GM18951 (cell line): ENCODE measurements around the gene MTARC2.

Experiments used
- POLR2A ChIP-seq: IDR thresholded peaks from 4 replicates; pipeline ENCODE4 v1.6.1; 2011; ENCODE audit warnings: mild to moderate bottlenecking; ENCODE audit not compliant: insufficient read length, insufficient read depth; ENCODE audit errors: extremely low read depth
- in situ Hi-C: fragments of 300-500 bp; cut with MboI; formaldehyde crosslinking; loops from one replicate; pipeline ENCODE4 v1.12.0; 2022; ENCODE audit warnings: low sequenced_read_pairs, mixed read lengths, inconsistent platforms; ENCODE audit not compliant: unreplicated experiment

MTARC2 gene

GRCh38 chr1:220786057-220786336 is 37.9 kb downstream of the MTARC2 start:
- TF ChIP-seq POLR2A: no peak
- in situ Hi-C loops: loop anchor here (10.0 kb wide), 1 partner anchor 101 kb away; no protein-coding TSS in a partner anchor

DNA sequence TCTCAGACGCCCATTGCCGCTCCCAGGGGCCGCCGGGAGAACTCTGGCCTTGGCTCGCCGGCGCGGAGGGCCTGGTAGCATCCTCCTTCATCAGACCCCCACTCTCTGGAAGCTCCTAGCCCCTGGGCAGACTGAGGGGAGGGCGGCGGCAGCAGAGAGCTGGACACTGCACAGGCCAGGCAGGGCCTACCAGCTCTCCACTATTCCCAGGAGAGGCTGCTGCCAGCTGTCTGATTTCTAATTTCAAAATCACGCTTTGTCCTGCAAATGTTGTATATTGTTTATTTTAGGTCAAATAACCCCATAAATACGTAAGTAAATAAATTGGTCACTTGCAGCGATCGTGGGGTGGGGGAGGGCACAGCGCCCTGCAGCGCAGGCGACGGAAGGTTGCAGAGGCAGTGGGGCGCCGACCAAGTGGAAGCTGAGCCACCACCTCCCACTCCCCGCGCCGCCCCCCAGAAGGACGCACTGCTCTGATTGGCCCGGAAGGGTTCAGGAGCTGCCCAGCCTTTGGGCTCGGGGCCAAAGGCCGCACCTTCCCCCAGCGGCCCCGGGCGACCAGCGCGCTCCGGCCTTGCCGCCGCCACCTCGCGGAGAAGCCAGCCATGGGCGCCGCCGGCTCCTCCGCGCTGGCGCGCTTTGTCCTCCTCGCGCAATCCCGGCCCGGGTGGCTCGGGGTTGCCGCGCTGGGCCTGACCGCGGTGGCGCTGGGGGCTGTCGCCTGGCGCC is 38.4 kb downstream of the MTARC2 start, which contains the start of gene MTARC1:
Gene MTARC1 (plus strand): TSS at position 577 of the 732 bp plus-strand sequence. CDS start 32 bp downstream, at position 609.
- no peak for TF ChIP-seq POLR2A
- in situ Hi-C loops: loop anchor here (10.0 kb wide), 1 partner anchor 102 kb away; no protein-coding TSS in a partner anchor

DNA sequence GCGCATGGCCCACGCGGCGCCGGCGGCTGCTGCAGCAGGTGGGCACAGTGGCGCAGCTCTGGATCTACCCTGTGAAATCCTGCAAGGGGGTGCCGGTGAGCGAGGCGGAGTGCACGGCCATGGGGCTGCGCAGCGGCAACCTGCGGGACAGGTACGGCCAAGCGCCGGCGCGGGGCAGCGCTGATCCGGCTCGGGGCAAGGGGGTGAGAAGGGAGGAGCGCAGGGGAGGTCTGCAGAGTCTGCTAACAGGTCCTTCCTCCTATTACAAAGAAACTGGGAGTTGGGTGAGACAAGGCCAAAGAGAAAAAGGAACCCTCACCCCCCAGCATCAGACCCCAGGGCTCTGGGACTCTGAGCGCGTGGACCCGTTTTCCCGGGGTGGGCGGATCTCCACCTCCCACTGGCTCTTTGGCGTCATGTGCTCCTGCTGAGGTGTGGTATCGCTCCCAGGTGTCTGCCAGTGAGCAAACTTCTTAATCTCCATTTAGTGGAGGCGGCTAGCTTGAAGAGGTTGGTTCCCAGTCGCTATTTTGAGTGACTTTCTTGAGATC is 39.0 kb downstream of the MTARC2 start:
- no peak for TF ChIP-seq POLR2A
- in situ Hi-C loops: loop anchor here (10.0 kb wide), 1 partner anchor 102 kb away; no protein-coding TSS in a partner anchor

DNA sequence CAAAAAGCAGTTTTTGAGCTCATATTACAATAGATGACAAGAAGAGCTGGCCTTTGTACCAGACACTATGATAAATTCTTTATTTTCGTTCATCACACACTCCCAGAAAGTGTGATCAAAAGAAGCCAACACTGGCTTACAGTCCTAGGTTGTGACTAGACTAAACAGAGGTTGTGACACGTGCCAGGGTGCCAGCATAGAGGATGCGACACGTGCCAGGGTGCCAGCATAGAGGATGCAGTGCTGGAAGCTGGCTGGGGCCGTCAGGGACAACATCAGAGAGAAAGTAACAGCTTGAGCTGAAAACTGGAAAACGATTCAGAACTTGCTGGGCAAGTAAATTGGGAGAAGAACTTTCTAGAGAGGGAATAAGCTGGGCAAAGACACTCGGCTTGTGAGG is 40.8 kb downstream of the MTARC2 start:
- in situ Hi-C loops: loop anchor here (10.0 kb wide), 1 partner anchor 104 kb away; no protein-coding TSS in a partner anchor
- no peak for TF ChIP-seq POLR2A

- TF ChIP-seq POLR2A: no peak
- in situ Hi-C loops: loop anchor here (10.0 kb wide), 1 partner anchor 105 kb away; no protein-coding TSS in a partner anchor
Measured at GRCh38 chr1:220789532-220790147, 41.5 kb downstream of the MTARC2 start.

DNA sequence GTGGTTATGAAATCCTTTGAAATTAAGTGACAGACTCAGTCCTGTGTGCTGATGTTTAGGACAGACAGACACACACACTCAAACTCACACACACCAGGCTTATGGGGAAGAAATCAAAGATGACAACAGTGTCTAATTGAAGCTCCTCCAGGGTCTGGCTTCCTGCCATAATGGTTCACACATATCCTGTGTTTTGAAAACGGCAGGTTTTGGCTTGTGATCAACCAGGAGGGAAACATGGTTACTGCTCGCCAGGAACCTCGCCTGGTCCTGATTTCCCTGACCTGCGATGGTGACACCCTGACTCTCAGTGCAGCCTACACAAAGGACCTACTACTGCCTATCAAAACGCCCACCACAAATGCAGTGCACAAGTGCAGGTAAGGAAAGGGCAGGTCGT is 43.2 kb downstream of the MTARC2 start:
- no peak for TF ChIP-seq POLR2A

GRCh38 chr1:220791956-220792355 is 43.8 kb downstream of the MTARC2 start:
- in situ Hi-C loops: no loop called here

More for the DNA sequence above, 43.2 kb downstream of the MTARC2 start:
- in situ Hi-C loops: no loop called here

DNA sequence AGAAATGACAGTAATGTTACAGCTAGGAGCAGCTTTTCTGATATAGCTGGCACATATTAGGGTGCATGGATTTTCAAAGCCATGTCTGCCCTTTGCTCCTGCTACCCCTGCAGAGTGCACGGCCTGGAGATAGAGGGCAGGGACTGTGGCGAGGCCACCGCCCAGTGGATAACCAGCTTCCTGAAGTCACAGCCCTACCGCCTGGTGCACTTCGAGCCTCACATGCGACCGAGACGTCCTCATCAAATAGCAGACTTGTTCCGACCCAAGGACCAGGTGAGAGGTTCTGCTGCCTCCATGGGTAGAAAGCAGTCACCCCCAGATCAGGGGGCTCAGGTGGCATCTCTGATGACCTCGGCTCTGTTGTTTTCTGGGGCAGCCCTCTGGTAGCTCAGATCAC is 48.4 kb downstream of the MTARC2 start:
- no peak for TF ChIP-seq POLR2A
- in situ Hi-C loops: no loop called here

More at GRCh38 chr1:220791956-220792355, 43.8 kb downstream of the MTARC2 start:
- TF ChIP-seq POLR2A: no peak

DNA sequence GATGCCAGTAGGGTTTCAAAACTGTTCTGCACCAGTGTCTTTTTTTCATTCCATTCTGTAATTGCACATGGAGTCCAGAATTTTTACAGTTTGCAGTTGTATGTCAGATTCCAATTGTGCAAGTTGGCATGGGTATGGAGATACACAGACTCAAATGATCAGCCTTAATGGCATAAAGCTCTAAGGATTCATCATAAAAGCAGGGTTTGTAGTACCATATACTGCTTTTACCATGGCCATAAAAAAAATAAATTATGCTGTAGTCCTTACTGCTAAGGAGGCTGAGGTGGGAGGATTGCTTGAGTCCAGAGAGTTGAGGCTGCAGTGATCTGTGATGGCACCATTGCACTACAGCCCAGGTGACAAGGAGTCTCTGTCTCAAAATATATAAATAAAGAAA is 48.9 kb downstream of the MTARC2 start:
- in situ Hi-C loops: no loop called here
- no peak for TF ChIP-seq POLR2A

- no peak for TF ChIP-seq POLR2A
- in situ Hi-C loops: no loop called here
Measured at GRCh38 chr1:220797553-220797952, 49.4 kb downstream of the MTARC2 start.

DNA sequence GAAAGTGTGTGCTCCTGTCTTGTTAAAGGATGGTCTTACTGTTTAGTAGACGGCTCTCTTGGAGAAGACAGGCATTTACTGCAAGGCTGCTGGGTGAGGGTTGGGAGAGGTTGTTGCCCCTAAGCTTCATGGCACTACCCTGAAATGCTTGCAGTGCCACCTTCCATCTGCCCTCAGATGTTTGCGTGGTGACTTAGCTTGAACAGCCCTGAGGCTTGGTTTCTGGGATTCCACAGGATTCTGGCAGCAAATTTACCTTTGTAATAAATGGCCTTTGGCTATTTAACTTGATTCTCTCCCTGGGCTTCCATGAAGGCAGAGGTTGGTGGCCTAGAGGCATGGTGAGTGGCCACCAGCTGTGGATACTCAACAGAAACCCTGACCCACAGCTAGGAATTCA is 50.2 kb downstream of the MTARC2 start:
- in situ Hi-C loops: no loop called here

DNA sequence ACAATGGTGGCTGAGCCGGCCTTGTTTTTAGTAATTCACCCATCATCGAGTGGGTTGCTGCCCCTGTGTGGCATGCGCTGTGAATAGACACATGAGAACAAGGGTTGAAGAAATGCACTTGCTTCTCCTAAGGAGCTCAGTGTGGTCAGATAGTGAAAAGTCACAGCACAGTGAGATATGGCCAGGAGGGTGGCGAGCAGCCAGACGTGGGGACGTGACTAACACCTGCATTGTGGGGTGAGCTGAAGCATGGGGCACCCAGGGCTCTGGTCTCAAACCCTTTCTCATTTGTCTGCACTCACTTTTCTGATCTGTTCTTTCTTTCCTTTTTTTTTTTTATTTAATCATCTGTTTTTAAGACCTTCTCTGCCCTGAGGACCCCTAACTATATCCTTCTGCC is 52.1 kb downstream of the MTARC2 start:
- no peak for TF ChIP-seq POLR2A
- in situ Hi-C loops: no loop called here

More for the DNA sequence above, 50.2 kb downstream of the MTARC2 start:
- no peak for TF ChIP-seq POLR2A

DNA sequence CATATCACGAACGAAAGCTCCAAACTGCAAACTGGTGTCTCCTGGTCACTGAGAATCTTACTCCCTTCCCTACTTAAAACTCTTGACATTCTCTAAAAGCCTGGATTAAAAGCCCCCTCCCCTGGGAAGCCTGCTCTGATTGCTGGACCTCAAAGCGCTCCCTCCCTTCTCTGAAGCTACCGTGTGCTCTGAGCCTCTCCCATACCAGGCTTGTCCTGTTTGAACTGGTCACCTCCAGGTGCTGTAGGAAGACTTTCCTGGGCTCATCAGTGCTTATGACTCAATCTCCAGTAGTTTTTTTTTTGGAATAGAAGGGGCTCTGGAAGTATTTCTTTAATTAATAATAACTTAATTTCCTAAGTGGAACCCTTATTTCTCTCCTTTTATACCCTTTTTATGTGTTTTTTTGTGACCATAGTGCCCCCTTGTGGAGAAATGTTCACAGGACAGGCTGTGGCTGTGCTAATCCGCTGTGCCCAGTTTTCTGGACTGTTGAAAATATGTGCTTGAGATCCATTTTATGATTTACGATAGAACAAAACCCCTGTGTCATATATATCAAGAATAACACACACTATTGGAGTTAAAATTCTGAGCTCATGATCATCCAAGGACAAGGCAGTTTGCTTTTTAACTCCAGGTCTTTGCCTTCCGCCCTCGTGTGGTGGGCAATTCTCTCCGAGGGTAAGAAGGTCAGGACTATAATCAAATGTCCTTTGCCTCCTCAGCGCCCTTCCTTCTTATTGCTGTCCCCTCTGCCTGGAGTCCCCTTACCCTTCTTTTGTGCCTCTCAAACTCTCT is 55.5 kb downstream of the MTARC2 start:
- in situ Hi-C loops: no loop called here
- no peak for TF ChIP-seq POLR2A
